Vagina (tissue), 2 donors: ENCODE data around the gene SLC12A3. TPM values are rescaled to one million over a fixed set of nuclear protein-coding genes. Genes with fewer than 3 reads are reported as not detected.

Experiments
- DNase-seq, 2 donors: peaks; one replicate each; pipeline ENCODE4 v3.0.0-alpha.2; 2017; ENCODE audit errors: extremely low spot score in 2 of 2
- H3K27ac ChIP-seq: fragments of 200-600 bp; sonication (generic); one replicate; pipeline ENCODE4 v1.5.1; 2019
- H3K27me3 ChIP-seq: fragments of 200-600 bp; sonication (generic); one replicate; pipeline ENCODE4 v1.5.1; 2019
- H3K36me3 ChIP-seq, 2 donors: fragments of 200-600 bp; sonication (generic); one replicate each; pipeline ENCODE4 v1.5.1; 2017 to 2019
- H3K4me1 ChIP-seq: fragments of 200-600 bp; sonication (generic); one replicate; pipeline ENCODE4 v1.5.1; 2019
- H3K4me3 ChIP-seq, 2 donors: fragments of 200-600 bp; sonication (generic); 1 replicate in 1 of 2; 2 replicates in 1 of 2; pipeline ENCODE4 v1.5.1; 2016 to 2019
- H3K9me3 ChIP-seq: fragments of 200-600 bp; sonication (generic); one replicate; pipeline ENCODE4 v1.5.1; 2019
- POLR2A ChIP-seq, 2 donors: fragments of 450-650 bp; IDR thresholded peaks; one replicate each; pipeline ENCODE4 v1.6.1; 2017; ENCODE audit warnings: antibody characterized with exemption in 2 of 2, mild to moderate bottlenecking in 2 of 2, moderate library complexity in 2 of 2
- POLR2AphosphoS5 ChIP-seq, 2 donors: sonication (generic); formaldehyde crosslinking; IDR thresholded peaks; one replicate each; pipeline ENCODE4 v1.9.0; 2017; ENCODE audit warnings: antibody characterized with exemption in 2 of 2, mild to moderate bottlenecking in 2 of 2, low read depth in 1 of 2; ENCODE audit not compliant: insufficient read depth in 1 of 2
- intact Hi-C: fragments of 100-400 bp; cut with DNase I; formaldehyde crosslinking; loops from one replicate; pipeline ENCODE4 v1.15.1; 2023
- total RNA-seq: library from RNA; depleted of rRNA; stranded (reverse); fragments of >200 nt; gene quantifications from one replicate; pipeline ENCODE4 v1.2.3, GENCODE V29; 2016
- TF ChIP-seq, protein P1 (sequence below), 3 experiments: fragments of 450-650 bp in 2 of 3; fragments of 200-600 bp in 1 of 3; sonication (generic) in 1 of 3; IDR thresholded peaks; one replicate each; pipeline ENCODE4 v1.5.1; 2017 to 2019; ENCODE audit warnings: antibody characterized with exemption in 3 of 3, mild to moderate bottlenecking in 2 of 3, moderate library complexity in 2 of 3

Gene SLC12A3
- total RNA-seq, 1 donor from 2014 or later, result not detected

DNA sequence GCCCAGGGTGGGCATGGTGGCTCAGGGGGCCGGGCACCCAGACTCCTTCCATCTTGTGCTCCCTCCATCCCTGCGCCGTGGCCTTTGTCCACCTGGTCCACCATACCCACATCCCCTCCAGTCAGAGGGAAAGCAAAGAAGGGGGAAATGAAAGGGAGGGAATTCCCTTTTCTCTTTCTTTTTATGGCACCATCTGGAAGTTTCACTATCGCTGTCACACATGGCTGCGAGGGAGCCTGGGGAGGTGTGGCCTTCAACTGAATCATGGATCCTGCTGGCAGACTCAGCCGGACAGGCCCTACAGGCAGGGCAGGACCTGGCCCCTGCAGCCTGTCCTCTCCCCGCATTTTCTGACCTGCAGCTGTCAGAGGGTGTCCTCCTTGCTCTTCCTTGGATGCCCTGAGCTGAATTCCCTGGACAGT lies 6.2 kb downstream of the SLC12A3 start:
- Histone ChIP-seq H3K27ac (no peak overlapping the region), H3K4me3 (no peak overlapping the region), H3K27me3 (no peaks in the 10 kb centered on the region), H3K36me3 (no peaks in the 10 kb centered on the region), H3K9me3 (no peaks in the 10 kb centered on the region), H3K4me1 (no peaks in the 10 kb centered on the region)
- DNase-seq, result no peak
- intact Hi-C loops, result no loop called here
- no peak for TF ChIP-seq POLR2A (IDR thresholded peaks at IDR 0.05)
- TF ChIP-seq POLR2AphosphoS5 (IDR thresholded peaks at IDR 0.05; ENCODE audit: insufficient read depth in 1 of 2, low read depth in 1 of 2), result no peak
- TF ChIP-seq, protein P1, sequence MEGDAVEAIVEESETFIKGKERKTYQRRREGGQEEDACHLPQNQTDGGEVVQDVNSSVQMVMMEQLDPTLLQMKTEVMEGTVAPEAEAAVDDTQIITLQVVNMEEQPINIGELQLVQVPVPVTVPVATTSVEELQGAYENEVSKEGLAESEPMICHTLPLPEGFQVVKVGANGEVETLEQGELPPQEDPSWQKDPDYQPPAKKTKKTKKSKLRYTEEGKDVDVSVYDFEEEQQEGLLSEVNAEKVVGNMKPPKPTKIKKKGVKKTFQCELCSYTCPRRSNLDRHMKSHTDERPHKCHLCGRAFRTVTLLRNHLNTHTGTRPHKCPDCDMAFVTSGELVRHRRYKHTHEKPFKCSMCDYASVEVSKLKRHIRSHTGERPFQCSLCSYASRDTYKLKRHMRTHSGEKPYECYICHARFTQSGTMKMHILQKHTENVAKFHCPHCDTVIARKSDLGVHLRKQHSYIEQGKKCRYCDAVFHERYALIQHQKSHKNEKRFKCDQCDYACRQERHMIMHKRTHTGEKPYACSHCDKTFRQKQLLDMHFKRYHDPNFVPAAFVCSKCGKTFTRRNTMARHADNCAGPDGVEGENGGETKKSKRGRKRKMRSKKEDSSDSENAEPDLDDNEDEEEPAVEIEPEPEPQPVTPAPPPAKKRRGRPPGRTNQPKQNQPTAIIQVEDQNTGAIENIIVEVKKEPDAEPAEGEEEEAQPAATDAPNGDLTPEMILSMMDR (IDR thresholded peaks at IDR 0.05), result no peak

- no peak overlapping the region for H3K4me3 ChIP-seq
- no peaks in the 10 kb centered on the region for H3K9me3 ChIP-seq
- no peaks in the 10 kb centered on the region for H3K4me1 ChIP-seq
- DNase-seq, result no peak
- H3K27ac ChIP-seq, result no peak overlapping the region
- intact Hi-C loops, result no loop called here
- H3K27me3 ChIP-seq, result no peaks in the 10 kb centered on the region
- TF ChIP-seq POLR2AphosphoS5 (IDR thresholded peaks at IDR 0.05; ENCODE audit: insufficient read depth in 1 of 2, low read depth in 1 of 2) (no peak), POLR2A (IDR thresholded peaks at IDR 0.05) (no peak)
- TF ChIP-seq, protein P1 (IDR thresholded peaks at IDR 0.05), result no peak
- no peaks in the 10 kb centered on the region for H3K36me3 ChIP-seq
Observed at GRCh38 chr16:56872863-56873391, 7.9 kb downstream of the SLC12A3 start.

DNA sequence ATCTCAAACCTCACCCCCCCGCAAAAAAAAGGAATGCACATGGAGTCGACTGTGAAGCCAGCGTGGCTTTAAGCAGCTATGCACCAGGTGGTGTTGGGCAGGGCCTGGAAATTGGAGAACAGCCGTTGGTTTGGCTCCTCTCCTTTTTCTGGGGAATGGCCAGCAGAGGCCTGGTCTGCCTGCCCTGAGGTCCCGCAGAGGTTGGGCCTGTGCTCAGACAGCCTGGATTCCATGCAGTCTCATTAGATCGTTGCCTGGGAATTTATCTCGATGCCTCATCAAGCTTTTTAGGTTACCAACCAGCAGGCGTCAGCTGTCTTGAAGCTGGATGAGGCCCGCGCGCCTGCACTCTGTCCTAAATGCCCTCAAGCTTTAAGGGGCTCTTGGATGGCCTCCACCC lies 9.8 kb downstream of the SLC12A3 start:
- Histone ChIP-seq H3K4me3 (no peak overlapping the region), H3K27ac (no peak overlapping the region), H3K4me1 (no peaks in the 10 kb centered on the region), H3K27me3 (no peaks in the 10 kb centered on the region), H3K9me3 (no peaks in the 10 kb centered on the region), H3K36me3 (no peaks in the 10 kb centered on the region)
- DNase-seq, result no peak
- TF ChIP-seq POLR2AphosphoS5 (IDR thresholded peaks at IDR 0.05; ENCODE audit: insufficient read depth in 1 of 2, low read depth in 1 of 2), result no peak
- TF ChIP-seq, protein P1 (IDR thresholded peaks at IDR 0.05), result no peak
- no peak for TF ChIP-seq POLR2A (IDR thresholded peaks at IDR 0.05)
- intact Hi-C loops, result no loop called here

DNA sequence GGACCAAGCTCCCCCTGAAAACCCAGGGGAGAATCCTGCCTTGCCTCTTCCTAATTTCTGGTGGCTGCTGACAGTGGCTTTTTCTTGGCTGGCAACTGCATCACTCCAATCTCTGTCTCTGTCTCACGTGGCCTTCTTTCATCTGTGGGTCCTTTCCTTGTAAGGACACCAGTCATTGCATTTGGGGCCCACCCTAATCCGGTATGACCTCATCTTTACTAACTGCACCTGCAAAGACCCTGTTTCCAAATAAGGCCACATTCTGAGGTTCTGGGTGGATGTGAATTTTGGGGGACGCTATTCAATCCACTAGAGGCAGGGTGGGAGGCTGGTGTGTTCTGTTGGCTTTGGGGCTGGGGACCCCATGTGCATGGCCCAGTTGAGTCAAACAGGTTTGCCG lies 11.0 kb downstream of the SLC12A3 start:
- Histone ChIP-seq H3K4me1 (no peaks in the 10 kb centered on the region), H3K4me3 (no peak overlapping the region), H3K27ac (no peak overlapping the region), H3K9me3 (no peaks in the 10 kb centered on the region), H3K36me3 (no peaks in the 10 kb centered on the region), H3K27me3 (no peaks in the 10 kb centered on the region)
- DNase-seq, result no peak
- intact Hi-C loops, result no loop called here
- TF ChIP-seq, protein P1 (IDR thresholded peaks at IDR 0.05), result no peak
- TF ChIP-seq POLR2AphosphoS5 (IDR thresholded peaks at IDR 0.05; ENCODE audit: insufficient read depth in 1 of 2, low read depth in 1 of 2) (no peak), POLR2A (IDR thresholded peaks at IDR 0.05) (no peak)

GRCh38 chr16:56877486-56878182 lies 12.6 kb downstream of the SLC12A3 start:
- Histone ChIP-seq H3K4me1 (no peaks in the 10 kb centered on the region), H3K4me3 (no peak overlapping the region), H3K36me3 (no peaks in the 10 kb centered on the region), H3K27ac (no peak overlapping the region), H3K27me3 (no peaks in the 10 kb centered on the region), H3K9me3 (no peaks in the 10 kb centered on the region)
- intact Hi-C loops, result no loop called here
- TF ChIP-seq POLR2A (IDR thresholded peaks at IDR 0.05) (no peak), POLR2AphosphoS5 (IDR thresholded peaks at IDR 0.05; ENCODE audit: insufficient read depth in 1 of 2, low read depth in 1 of 2) (no peak)
- TF ChIP-seq, protein P1 (IDR thresholded peaks at IDR 0.05), result no peak
- DNase-seq, result no peak
